ENCODE results near the gene KLRB1.
"Not testable (repeated sequence)": the region's sequence is repeated elsewhere in the genome, so short reads cannot be mapped to it uniquely, and the experiment has no call there.

KLRB1 gene

GRCh38 chr12:9619411-9620179, 11.9 kb upstream of the KLRB1 start:
- no peak for DNase-seq (ENCODE audit: low read depth in 2 of 2)

- DNase-seq (ENCODE audit: low read depth in 2 of 2): not testable (repeated sequence)
Measured at GRCh38 chr12:9618906-9619305, 11.2 kb upstream of the KLRB1 start.

- DNase-seq (ENCODE audit: low read depth in 2 of 2): no peak
Measured at GRCh38 chr12:9617124-9617523, 9.4 kb upstream of the KLRB1 start.

GRCh38 chr12:9615420-9616136, 7.9 kb upstream of the KLRB1 start:
- DNase-seq (ENCODE audit: low read depth in 2 of 2): no peak

- not testable (repeated sequence) for DNase-seq (ENCODE audit: low read depth in 2 of 2)
Measured at GRCh38 chr12:9610606-9611005, 2.9 kb upstream of the KLRB1 start.

GRCh38 chr12:9606736-9607372, 862 bp downstream of the KLRB1 start:
- no peak for DNase-seq (ENCODE audit: low read depth in 2 of 2)

- DNase-seq (ENCODE audit: low read depth in 2 of 2): no peak
Measured at GRCh38 chr12:9606247-9606646, 1.5 kb downstream of the KLRB1 start.

- no peak for DNase-seq (ENCODE audit: low read depth in 2 of 2)
Measured at GRCh38 chr12:9605483-9605882, 2.2 kb downstream of the KLRB1 start.

- DNase-seq (ENCODE audit: low read depth in 2 of 2): no peak
Measured at GRCh38 chr12:9604287-9604686, 3.4 kb downstream of the KLRB1 start.

- DNase-seq (ENCODE audit: low read depth in 2 of 2): not testable (repeated sequence)
Measured at GRCh38 chr12:9600426-9600825, 7.3 kb downstream of the KLRB1 start.

GRCh38 chr12:9598363-9598762, 9.4 kb downstream of the KLRB1 start:
- DNase-seq (ENCODE audit: low read depth in 2 of 2): no peak

GRCh38 chr12:9597365-9597764, 10.4 kb downstream of the KLRB1 start:
- no peak for DNase-seq (ENCODE audit: low read depth in 2 of 2)

- DNase-seq (ENCODE audit: low read depth in 2 of 2): no peak
Measured at GRCh38 chr12:9590441-9590840, 17.3 kb downstream of the KLRB1 start.

GRCh38 chr12:9588749-9589148, 19.0 kb downstream of the KLRB1 start:
- no peak for DNase-seq (ENCODE audit: low read depth in 2 of 2)

- no peak for DNase-seq (ENCODE audit: low read depth in 2 of 2)
Measured at GRCh38 chr12:9587987-9588600, 19.6 kb downstream of the KLRB1 start.

- not testable (repeated sequence) for DNase-seq (ENCODE audit: low read depth in 2 of 2)
Measured at GRCh38 chr12:9577729-9578128, 30.0 kb downstream of the KLRB1 start.

- DNase-seq (ENCODE audit: low read depth in 2 of 2): not testable (repeated sequence)
Measured at GRCh38 chr12:9567151-9567550, 40.6 kb downstream of the KLRB1 start.

GRCh38 chr12:9566113-9566512, 41.6 kb downstream of the KLRB1 start:
- not testable (repeated sequence) for DNase-seq (ENCODE audit: low read depth in 2 of 2)

GRCh38 chr12:9564418-9564817, 43.3 kb downstream of the KLRB1 start:
- not testable (repeated sequence) for DNase-seq (ENCODE audit: low read depth in 2 of 2)

GRCh38 chr12:9562841-9563453, 44.8 kb downstream of the KLRB1 start:
- DNase-seq (ENCODE audit: low read depth in 2 of 2): not testable (repeated sequence)

GRCh38 chr12:9545489-9545888, 62.2 kb downstream of the KLRB1 start:
- not testable (repeated sequence) for DNase-seq (ENCODE audit: low read depth in 2 of 2)

All from stimulated activated CD8-positive, alpha-beta memory T cell treated with anti-CD3 and anti-CD28 coated beads, Interleukin-15, amount 100 ng/mL, for 48 hours (primary cell).